CD4-positive, alpha-beta T cell treated with Interleukin-10 for 1 hour (primary cell): Measurements from ENCODE around the gene DUSP3.

Experiments used
- DNase-seq: peaks from one replicate; pipeline ENCODE4 v3.0.0-alpha.2; 2020

DUSP3 gene

DNA sequence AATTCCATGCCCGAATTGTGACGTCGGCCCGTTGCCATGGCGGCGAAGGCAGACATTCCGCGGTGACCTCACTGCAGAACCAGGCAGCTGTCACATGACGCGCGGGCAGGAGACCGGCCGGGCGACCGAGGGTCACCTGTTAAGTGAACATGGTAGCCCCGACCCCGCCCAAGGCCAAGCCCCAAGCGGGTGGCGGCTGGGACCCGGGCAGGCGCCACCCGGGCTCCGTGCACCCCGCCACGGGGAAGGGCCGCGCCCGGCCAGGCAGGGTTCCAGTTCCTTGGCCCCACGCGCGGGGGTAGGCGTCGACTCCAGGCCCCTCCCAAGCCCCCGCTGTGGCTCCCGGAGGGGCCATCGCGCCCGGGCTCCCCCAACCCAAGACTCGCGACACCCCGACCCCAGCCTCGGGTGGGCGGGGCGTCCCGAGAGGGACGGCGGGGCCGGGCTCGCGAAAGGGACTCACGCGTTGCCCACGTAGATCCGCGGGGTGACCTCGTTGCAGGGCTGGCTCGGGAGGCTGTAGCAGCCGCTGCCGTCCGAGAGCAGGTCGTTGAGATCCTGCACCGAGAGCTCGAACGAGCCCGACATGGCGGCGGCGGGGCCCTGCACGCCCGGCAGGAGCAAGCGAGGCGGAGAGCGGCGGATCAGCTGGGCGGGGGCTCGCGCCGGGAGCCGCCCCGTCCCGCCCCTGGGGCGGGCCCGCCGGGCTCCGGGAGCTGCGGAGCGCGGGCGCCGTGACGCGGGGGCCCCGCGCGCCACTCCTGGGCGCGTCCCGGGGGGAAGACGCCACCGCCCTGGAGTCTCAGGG is at the start of gene DUSP3:
TSS of gene DUSP3 (minus strand) at position 641 of the 808 bp plus-strand sequence. CDS start at position 588, 53 bp downstream.
- peak; percentile 76 for DNase-seq

DNA sequence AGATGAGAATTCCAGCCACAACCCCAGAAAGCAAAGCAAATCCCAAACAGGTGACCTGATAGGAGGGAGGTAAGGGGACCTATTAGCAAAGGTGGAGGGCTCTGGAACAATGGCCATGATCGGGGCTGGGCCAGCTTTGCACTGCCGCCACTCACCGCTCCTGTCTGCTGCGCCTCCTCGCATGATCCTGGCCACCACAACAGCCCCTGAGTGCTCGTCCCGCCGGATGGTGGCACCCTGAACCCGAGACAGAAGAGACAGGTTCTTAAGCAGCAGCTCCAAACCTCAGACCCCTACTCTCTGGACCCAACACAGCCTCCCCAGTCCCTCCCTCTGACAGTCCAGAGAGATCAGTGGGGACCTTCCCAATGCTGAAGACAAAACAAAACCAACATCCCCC is 48.8 kb upstream of the DUSP3 start:
- DNase-seq = no peak

DNA sequence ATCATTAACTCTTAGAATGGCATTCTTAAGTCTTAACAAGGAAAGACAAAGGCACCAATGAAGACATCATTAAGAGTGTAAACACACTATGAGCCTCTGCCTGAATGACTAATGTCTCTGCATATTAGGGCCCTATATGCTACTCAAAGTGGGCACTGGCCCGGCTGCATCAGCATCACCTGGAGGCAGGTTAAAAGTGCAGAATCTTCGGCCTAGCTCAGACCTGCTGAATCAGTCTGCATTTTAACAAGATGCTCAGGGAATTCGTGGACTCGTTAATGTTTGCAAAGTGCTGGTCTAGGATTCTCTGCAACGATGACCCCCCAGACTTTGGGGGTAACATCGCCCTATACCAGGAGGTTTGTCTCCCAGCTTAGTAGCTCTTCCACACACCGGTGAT is 47.4 kb upstream of the DUSP3 start:
- no peak for DNase-seq

DNA sequence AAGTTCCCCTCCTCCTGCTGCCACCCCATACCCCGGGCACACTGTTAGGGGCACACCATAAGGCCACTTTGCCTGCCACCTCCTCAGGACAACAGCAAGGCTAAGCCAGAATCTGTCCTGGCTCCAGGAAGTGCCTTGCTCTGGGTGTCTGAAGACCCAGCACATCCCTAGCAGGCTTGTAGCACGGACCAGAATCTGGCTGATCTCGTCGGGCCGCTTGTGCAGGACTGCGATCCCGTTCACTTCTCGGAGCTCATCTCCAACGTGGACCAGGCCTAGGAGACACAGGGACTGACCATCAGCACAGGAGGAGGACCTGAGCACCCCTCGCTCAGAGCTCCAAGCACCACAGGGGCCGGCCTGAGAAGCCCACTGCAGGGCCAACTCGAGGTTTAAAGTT is 46.8 kb upstream of the DUSP3 start:
- DNase-seq = no peak

DNA sequence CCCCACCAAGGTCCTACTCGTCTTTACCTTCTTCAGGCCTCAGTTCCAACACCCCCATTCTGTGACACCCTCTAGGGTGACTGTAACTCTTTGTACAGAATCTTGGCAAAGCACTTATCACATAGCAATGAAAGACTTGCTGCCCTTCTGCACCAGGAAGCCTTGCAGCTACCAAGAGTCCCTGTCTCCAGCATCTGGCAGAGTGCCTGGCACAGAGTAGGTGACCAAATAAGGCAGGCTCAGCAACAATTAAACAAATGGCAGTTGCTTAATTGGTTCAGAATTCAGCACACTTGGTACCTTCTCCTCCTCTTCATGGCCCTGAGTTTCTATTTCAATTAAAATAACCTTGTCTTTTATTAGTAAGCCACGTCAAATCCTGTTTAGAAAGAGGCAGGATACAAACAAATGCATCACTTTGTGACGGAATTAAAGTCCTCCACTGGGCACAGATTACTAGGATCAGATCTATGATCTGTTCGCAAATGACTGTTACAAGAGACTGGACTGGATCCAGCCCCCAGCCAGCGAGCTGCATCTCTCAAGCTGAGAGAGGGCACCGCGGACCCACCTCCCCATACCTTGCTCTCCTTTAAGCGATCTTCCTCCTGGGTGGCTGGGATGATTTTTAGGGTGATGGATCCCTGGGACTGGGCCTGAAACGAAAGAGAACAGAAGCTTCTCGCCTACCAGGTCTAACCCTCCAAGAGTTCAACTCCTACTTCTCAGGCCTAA is 44.7 kb upstream of the DUSP3 start:
- DNase-seq = no peak

DNA sequence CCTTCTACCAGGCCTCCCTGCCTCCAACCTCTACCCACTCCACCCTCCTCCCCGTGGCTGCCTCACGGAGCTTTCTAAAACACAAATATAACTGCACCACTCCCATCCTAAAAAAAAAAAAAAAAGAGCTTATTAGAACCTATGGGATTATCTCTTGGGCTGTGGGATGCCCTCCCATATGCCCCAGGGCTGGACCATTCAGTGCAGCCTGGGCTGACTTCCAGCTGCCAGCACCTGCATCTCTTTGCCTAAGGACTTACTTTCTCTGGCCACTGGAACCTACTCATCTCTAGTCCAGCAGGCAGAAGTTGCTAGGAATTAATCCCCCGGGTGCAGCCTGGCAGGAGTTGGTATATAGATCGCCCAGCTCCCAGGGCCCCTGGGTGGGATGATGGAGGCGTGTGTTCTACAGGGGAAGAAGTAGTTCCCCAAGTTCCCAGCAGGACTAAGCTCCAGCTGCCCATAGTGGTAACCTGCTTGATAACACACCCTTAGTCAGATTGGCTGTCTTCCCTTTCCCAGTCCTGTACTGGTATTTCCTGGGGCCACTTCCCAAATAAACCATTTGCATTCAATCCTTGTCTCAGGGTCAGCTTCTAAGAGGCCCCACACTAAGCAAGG is 43.9 kb upstream of the DUSP3 start:
- DNase-seq = no peak

DNA sequence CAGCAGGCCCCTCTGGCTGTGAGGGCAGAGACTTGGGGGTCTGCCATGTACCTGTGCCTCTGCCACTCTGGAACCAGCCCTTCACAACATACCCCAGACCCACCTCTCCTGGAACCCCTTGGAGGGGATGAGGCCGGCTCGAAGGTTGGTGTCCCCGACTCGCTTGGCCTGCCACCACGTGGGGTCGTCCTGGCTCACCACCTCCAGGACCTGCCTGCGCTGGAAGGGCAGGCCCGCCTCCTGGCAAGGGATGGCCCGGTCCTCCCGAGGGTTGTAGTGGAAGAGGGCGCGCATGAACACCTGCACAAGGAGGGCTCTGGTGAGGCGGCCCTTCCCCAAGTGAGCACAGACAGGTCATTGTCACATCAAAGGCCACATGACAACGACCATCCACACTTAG is 42.0 kb upstream of the DUSP3 start:
- DNase-seq = no peak

DNA sequence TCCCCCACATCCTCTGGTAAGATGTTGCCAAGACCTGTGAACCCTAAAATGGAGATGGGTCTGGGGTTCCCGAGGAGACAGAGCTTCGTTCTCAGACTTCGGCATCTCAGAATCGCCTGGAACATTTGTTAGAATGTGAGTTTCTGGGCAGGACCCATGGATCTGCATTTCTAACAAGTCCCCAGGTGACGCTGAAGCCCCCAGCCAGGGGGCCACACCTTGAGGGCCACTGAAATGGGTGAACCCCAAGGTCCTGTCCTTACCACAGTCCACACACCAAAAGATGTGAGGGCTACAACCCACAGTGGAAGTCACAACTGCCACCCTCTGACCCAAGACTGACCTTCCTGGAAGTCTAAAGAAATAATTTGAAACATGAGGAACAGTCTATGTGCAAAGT is 40.2 kb upstream of the DUSP3 start:
- no peak for DNase-seq

DNA sequence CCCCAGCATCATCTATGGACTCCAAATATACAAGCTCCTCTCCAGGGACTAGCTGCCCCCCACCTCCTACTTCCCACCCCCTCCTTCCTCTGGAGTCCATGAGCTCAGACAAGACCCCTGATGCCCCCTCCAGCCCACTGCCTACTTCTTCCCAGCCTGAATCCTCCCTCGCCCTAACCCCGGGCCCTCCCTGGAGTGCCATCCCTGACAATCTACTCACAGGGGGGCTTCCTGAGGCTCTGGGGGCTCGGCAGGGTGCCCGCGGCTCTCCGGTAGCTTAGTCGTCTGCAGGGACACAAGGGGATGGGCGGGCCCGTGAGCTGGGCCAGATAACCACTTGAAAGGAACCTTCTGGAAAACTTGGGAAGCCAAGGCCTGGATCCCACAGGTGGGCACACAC is 39.0 kb upstream of the DUSP3 start:
- DNase-seq = no peak

DNA sequence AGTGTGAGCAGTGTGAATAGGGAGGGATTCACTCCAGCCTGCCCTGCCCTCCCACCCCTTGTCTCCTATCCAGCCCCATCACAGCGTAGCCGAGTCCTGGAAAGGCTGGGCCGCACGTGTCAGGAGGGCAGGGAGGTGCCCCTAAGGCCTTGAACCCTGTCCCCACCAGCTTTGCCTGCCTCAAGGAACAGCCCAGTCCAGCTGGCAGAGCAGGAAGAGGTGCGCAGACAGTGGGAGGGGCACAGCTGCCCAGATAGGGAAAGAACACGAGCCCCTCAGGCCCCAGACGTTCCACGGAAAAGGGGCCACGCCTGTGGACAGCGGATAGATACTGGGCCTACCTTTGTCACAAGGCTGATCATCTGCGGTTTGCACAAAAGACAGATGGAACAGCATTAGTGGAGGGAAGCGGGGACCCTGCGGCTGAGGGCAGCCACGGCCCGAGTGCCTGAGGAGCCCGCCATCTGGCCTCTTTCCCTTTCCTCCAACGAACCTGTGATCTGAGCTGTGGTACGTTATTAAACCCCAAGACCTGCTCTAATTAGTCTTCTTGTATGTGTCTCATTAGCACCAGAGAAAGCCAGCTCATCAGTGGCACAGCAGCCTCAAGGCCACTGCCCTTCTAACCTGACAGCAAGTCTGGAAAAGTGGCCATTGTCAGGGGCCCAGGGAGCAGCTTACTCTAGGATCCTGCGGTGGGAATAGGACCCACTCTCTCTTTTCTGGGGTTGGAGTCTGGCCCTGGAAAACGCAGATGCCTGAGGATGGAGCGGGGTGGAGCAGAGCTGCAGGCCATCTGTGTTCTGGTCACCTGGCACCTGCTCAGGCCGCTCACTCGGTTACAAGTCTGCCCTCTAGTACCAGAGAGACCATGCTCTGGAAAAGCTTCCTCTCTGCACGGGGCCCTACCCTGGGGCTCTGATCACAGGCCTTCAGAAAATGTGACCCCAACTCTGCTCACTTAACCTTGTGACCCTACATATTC is 37.9 kb upstream of the DUSP3 start:
- DNase-seq = no peak

DNA sequence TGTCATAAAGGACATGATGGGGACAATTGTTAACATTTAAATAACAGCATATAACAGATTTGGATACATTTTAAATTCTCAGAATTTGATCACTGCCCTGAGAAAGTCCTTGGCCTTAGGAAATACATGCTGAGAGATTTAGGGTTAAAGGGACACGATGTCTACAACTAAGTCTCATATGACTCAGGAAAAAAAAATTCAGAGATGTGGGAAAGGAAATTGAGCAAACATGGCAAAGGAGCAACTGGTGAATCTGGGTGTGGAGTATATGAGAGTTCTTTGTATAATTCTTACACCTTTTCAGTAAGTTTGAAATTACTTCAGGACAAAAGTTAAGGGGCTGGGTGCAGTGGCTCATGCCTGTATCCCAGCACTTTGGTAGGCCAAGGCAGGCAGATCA is 35.9 kb upstream of the DUSP3 start:
- DNase-seq = no peak

DNA sequence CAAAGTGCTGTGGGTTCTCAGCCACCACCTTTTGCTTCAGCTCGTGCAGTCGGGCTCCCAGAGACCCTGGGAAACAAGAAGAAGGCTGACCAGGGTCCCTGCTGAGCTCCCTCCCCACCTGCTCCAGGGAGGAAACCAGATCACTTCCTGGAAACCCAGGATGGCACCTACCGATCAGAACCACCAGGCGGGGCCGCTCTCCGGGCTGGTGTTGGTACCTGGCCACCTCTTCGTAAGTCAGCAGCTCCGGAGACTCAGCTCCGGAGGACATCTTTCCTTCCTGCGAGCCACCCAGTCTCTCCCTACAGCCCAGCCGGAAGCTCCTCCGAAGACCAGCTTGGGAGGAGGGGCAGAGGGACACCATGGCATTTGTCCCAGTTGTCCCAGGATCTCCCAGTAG is 35.2 kb upstream of the DUSP3 start:
- DNase-seq = no peak

DNA sequence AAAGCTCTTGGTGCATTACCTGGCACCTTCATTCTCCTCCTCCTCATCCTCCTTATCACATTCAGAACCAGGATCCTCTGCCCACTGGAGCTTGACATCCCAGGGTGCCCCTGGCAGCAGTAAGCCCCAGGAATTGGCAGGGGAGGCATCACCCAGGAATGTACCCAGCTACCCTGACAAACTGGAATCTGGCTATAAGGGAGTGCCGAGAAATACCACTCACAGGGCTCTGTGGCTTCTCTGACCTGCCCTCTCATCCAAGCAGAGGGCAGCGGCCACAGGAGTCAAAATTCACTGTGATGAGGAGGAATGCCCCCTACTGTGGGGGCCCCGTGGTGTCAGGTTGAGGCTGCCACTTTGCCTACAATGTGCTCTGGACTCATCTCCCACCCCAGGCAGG is 34.6 kb upstream of the DUSP3 start:
- DNase-seq = no peak

DNA sequence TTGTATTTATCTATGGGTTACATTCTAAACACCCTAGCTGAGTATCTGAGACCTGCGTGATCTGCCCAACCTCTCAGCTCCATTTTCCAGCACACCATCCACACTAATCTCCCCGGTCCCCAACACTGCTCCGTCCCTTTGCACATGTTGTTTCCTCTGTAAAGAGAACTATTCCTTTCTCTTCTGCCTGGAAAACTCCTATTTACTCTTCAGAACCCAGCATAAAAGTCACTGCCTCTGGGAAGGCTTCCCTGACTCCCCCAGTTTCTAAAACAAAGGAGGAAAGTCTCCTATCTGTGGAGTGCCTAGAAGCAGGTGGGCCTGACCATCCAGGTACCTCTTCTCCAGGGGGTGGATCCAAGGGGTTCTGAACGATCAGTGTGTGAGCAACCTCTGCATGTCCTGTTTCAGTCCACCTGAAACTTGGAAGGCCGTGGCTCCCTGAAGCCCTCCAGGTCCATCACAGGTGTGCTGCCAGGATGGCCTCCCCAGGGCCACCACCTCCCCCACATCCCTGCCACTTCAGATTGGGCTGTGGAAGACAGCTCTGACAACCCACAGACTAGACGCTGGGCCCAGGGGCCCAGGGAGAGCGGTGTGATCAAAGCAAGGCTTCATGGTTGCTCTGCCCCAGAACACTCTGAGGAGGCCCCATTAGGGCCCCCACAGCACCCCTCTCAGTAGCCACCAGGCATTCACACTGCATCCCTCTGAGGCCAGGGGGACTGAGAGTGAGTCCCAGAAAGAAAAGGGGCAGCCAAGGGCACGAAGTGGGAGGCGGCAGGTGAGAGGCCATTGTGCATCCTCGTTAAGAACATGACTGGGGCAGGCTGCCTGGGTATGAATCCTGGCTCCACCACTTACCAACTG is 33.9 kb upstream of the DUSP3 start:
- no peak for DNase-seq

DNA sequence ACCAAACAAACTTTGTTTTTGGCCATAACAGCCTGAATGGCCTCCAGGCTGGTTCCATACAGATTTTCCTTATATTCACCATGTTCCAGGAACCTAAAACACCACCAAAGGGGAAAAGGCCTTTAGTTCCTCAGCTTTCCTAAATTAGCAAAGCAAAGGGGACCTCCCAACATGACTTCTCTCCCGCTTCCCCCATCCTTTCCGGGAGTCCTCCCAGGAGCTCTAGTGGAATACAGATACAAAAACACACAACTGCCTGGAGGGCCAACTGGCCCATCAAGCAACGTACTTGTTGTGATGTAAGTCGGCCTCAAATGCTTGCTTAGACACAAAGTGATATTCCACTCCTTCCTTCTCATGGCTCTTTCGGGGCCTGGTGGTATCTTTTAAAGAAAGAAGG is 32.0 kb upstream of the DUSP3 start:
- DNase-seq = no peak

DNA sequence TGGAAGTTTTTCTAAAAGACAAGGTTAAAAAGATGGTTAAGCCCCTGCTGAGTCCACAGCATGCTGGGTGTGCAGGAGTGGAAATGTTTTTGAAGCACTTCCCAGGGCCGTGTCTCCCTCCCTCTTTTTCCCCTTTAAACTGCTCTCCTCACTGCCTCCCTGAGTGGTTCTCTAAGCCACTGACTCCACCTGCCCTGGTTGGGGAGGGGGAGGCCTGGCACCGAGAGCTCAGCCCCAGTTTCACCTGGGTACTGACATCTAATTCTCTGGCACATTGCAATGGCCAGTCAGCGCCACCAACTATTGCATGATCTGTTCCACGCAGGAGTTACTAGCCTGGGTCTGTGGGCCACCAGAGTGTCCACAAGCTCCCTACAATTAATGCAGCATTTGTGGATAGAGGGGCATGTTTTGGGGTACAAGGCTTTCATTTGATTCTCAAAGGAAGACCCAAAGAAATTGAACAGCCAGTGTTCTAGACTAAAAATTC is 31.5 kb upstream of the DUSP3 start:
- DNase-seq = no peak

DNA sequence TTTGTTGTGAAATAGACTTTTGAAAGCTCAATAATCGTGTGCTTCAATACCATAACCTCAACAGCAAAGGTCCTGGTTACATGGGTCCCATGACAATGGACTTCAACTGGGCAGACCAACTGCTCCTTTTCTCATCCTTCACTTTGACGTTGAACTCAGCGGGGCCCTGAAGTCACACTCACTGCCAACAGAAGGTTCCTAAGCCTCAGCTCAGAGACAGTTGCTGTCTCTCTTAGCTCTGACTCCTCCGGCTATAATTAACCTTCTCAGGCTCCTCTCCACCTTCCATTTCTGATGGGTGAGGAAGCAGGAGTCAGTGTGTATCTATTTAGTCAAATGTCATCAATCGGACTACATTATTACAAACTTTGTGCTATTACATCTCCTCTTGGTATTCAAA is 30.3 kb upstream of the DUSP3 start:
- no peak for DNase-seq

DNA sequence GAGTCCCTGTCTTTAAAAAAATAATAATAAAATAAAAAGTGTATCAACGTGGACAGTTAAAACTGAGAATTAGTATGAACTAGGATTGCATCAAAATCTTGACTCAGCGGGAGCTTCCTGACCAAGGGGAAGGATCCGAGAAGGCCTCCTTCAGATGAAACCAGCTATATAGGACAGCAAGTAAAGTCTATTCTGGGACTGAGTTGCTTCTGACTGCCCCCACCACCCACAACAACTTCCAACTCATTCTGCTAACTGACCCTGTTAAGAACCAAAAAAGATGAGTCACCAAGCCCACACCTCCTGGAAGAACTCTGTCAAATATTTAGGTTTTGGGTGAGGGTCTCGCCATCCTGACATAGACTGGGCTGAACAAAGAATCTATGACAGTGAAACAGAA is 29.3 kb upstream of the DUSP3 start:
- DNase-seq = no peak

DNA sequence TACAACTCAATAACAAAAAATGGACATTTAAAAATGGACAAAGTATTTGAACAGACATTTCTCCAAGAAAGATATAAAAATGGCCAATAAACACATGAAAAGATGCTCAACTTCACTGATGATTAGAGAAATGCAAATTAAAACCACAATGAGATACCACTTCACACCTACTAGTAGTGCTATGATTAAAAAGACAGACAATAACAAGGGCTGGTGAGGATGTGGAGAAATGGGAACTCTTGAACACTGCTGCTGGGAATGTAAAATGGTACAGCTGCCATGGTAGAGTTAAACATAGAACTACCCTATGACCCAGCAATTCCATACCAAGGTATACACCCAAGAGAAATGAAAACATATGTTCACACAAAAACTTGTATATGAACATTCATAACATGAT is 26.3 kb upstream of the DUSP3 start:
- DNase-seq = no peak

DNA sequence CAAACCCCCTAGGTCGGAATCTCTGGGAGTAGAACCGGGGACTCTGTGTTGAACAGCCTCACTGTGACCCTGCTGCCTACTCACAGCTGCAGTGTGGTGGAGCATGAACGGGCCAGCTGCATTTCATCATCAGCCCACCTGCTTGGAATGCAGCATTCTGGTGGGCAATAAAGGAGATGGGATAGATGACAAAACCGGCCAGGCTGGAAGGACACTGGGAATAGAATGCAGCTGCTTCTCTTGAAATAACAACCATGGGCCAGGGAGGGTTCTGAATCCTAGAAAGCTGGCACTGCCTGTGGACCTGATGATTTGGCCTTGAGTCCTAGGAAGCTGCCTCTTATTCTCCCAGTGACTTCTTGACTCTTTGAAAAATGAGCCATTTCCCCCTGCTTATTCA is 25.0 kb upstream of the DUSP3 start:
- no peak for DNase-seq

DNA sequence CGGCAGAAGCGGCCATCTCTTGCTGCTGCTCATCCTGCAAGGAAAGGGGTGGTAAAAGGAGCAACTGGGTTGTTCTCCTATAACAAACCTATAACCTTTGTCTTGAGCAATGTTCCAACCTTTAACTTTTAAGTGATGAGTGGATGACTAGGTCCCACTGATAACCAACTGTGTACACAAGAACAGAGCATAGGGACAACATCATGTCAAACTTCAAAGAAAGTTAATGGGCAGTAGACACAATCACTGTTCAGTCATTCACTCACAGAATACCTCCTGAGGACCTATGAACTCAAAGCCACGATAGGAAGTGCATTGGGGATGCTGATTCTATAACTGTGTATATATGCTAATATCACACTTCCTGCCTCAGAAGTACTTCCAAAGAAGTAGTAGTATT is 23.1 kb upstream of the DUSP3 start:
- no peak for DNase-seq

DNA sequence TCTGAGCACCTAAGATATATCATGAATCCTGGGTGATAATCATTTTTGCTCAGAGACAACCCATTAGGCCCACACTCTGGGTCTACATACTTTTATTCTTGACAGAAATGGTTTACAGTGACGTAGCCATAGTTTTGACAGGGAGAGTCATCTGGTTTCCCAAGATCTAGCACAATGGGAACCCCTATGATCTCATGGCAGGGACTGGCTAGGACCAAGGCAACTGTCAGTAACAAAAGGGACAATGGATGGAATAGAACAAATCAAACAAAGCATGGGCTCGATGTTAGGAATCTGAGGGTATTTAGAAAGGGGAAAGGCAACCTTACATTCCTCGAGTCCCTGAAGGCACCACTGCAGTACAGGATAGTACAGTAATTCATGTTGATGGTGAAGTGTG is 22.0 kb upstream of the DUSP3 start:
- DNase-seq = no peak
